Stimulated activated naive CD4-positive, alpha-beta T cell treated with Interleukin-2 at 50 U/mL for 16 hours (primary cell): ENCODE measurements around the gene TCF7L1.
"Not testable (repeated sequence)": the region's sequence is repeated elsewhere in the genome, so short reads cannot be mapped to it uniquely, and the experiment has no call there.

ENCODE experiments used
- DNase-seq: peaks from one replicate; lab custom pipeline; 2025; lab: John Stamatoyannopoulos, UW

Gene TCF7L1

GRCh38 chr2:85131116-85131515 lies 2.1 kb upstream of the TCF7L1 start:
- no peak for DNase-seq

GRCh38 chr2:85132397-85132796 lies 795 bp upstream of the TCF7L1 start:
- DNase-seq = no peak

DNA sequence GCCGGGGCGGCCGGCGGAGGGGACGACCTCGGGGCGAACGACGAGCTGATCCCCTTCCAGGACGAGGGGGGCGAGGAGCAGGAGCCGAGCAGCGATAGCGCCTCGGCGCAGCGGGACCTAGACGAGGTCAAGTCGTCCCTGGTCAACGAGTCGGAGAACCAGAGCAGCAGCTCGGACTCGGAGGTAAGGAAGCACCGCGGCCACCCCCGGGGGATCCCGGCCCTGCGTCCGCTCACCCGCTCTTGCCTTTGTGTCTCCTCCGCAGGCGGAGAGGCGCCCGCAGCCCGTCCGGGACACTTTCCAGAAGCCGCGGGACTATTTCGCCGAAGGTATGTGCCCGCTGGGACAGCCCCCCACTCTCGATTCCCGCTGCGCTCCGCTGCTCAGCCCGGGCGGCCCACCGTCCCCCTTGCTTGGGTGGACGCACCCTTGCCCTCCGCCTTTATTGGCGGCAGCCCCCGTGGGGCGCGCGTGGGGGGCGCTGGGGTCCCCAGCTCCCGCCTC lies 611 bp downstream of the TCF7L1 start:
- DNase-seq = no peak

DNA sequence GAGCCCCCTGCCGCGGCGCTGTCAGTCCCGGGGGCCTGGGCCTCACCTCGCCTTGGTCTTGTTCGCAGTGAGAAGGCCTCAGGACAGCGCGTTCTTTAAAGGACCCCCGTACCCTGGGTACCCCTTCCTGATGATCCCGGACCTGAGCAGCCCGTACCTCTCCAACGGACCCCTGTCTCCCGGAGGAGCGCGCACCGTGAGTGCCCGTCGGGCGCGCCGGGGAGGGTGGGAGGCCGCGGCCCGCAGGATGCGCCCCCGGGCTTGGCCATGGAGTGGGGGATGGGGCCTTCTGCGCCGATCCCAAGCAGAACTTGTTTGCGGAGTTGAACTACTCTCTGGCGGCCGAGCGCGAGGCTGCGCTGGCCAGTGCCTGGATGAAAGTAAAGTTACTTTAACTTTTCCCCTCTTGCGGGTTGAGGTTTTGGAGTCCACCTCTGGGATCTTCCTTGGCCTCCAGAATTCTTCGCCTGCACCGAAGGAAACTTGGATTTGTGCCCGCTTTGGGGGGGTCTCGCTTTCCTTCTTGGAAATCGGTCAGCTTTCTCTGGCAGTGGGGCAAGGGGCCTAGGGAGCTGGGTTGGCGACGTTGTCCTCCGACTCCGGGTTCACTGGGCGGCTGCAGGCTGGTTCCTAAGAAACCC lies 1.2 kb downstream of the TCF7L1 start:
- no peak for DNase-seq

- DNase-seq = no peak
These were observed 1.9 kb downstream of the TCF7L1 start for GRCh38 chr2:85134896-85135659.

DNA sequence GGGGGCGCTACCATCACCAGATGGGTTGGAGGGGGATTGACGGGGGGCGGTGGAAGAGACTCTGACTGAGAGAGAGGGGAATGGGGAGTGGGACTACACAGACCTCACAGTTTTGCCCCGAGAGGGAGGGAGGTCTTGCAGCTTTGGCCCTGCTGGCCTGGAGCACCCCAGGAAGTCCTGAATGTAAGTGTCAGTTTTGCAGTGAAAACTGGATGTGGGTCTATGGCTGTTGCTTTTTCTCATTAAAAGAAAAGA lies 2.4 kb downstream of the TCF7L1 start:
- no peak for DNase-seq

DNA sequence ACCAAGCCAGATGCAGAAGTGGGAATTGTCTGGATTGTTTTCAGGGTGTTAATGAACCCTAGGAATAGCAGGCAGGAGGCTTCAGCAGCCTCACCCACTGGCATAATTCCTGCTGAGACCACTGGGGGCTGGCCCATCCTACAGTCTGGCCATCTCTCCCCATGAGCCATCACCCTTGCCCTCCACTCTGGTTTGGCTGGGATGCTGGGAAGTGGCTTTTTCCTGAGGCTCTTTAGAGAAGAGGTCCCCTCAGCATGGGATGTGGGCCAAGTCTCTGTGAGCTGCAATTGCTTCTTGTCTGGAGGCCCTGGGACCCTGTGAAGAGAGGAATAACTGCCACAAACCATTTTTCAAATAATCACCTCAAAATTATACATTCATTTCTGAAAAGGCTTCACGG lies 4.0 kb downstream of the TCF7L1 start:
- DNase-seq = no peak

GRCh38 chr2:85143463-85144082 lies 10.4 kb downstream of the TCF7L1 start:
- no peak for DNase-seq

GRCh38 chr2:85145116-85145820 lies 12.1 kb downstream of the TCF7L1 start:
- no peak for DNase-seq

- DNase-seq = no peak
These were observed 15.0 kb downstream of the TCF7L1 start for GRCh38 chr2:85148190-85148589.

GRCh38 chr2:85151026-85151425 lies 17.8 kb downstream of the TCF7L1 start:
- DNase-seq = no peak

DNA sequence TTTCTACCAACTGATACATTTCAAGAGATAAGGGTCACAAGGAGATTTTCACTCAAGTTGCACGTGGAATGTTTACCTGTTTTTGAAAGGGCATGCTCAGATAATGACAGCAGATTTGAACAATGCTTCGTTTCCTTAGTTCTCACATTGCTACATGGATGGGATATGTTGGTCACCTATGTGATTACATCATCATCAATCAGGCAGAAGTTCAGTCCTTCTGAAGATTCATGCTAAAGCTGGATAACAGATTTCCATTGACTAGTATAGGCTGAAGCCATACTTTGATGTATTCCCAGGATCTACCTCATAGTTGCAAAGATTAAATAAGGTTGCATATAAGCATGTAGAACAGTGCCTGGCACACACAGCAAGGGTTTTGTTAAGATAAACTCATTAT lies 19.7 kb downstream of the TCF7L1 start:
- DNase-seq = no peak

DNA sequence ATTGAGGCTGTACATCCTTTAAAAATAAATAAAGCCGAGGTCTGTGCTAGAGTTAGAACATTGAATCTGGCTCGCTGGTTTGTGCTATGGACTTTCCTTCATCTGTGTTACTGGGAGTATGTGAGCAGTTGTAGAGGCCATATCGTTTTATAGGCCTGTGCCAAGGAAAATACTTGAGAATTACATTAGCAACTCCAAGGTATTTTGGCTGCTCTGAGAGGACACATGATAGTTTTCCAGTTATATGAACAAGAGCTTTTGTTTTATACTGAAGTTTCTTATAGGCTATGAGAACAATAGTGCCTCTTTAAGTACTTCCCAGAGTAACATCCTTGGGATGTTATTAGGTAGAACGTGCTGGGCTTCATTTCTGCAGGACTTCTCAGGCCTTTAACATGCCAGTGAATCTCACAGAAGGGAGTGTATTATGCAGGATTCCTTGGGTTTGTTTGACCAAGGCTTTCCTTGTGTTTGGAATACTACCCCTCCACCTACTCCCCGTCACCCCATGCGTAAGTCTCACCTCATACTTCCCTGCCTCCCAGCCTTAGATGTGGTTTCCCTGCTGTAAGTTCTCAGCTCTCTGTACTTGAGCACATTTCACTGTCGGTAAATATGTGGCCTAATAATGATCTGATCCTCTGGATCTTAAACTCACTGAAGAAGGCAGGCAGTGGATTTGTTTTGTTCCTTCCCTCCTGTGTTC lies 21.0 kb downstream of the TCF7L1 start:
- no peak for DNase-seq

DNA sequence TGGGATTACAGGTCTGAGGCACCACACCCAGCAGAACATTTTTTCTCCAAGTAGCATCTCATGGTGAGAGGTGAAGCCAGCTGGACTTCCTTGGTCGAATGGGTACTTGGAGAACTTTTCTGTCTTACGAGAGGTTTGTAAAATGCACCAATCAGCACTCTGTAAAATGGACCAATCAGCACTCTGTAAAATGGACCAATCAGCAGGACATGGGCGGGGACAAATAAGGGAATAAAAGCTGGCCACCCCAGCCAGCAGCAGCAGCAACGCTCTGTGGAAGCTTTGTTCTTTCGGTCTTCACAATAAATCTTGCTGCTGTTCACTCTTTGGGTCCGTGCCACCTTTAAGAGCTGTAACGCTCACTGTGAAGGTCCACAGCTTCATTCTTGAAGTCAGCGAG lies 21.9 kb downstream of the TCF7L1 start:
- not testable (repeated sequence) for DNase-seq

DNA sequence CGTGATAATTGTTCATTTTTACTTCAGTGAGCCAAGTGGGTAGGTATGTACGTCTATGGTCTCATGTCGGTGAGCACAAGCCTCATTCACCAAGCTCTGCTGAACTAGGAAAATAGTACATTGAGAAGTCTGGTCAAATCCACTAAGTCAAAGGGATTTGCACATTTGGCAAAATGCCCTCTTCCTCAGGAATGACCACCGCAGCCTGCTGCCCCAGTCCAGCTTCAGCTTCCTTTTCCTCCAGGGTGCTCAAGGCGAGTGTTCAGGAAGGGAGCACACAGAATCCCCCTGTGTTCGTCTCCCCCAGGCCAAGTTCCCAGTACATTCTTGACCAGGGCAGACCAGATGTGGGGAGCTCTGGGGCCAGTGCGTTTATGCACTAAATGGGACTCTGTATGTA lies 23.0 kb downstream of the TCF7L1 start:
- DNase-seq = no peak

DNA sequence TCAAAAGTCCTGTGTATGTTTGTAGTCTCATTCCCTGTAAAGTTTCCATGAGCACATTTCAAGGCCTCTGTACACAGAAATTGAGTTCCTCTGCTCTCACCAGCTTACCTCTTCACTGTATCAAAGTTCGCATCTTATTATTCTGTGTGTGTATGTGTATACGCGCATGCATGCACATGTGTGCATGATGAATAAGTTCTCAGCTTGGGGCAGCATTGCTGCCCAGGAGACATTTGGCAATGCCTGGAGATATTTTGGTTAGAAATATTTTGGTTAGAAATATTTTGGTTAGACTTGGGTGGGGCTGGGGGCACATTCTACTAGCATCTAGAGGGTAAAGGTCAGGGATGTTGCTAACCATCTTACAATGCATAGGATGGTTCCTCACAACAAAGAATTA lies 23.4 kb downstream of the TCF7L1 start:
- DNase-seq = no peak

- DNase-seq = no peak
These were observed 24.2 kb downstream of the TCF7L1 start for GRCh38 chr2:85157345-85157744.

- DNase-seq = no peak
These were observed 25.5 kb downstream of the TCF7L1 start for GRCh38 chr2:85158559-85159273.

DNA sequence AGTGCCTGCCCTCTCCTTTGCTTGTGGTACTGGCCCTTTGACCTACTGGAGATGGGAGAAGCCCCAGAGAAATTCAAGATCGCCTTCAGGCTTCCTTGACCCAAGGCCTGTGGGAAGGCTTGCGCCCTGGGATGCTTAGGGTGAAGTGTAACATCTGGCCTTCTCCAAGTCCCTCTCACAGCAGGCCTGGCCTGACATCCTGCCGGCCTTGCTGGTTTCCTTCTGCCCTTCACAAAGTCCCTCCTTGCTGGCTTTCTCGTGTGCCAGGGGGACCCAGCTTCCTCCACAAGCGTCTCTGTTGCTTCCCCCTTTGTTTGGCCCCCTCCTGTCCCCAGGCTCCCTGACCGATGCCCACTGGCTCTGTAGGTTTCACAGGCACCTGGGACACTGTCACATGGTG lies 26.4 kb downstream of the TCF7L1 start:
- no peak for DNase-seq

- DNase-seq = no peak
These were observed 28.1 kb downstream of the TCF7L1 start for GRCh38 chr2:85160966-85161960.
